Prostate gland (tissue), 2 donors: ENCODE results near the gene DOK3. TPM values are rescaled to one million over a fixed set of nuclear protein-coding genes. Genes with fewer than 3 reads are reported as not detected.
A peak's percentile ranks its signal among the peaks of the same experiment; 100 is the strongest.

Source experiments
- DNase-seq: peaks from one replicate; pipeline ENCODE4 v3.0.0-alpha.2; 2019; ENCODE audit warnings: low spot score
- H3K27ac ChIP-seq, 2 donors: fragments of 200-600 bp; sonication (generic); 2 replicates each; pipeline ENCODE4 v1.5.1; 2017 to 2019
- H3K27me3 ChIP-seq: fragments of 200-600 bp; sonication (generic); replicated peaks from 2 replicates; pipeline ENCODE4 v1.5.1; 2019; ENCODE audit not compliant: insufficient read depth
- H3K36me3 ChIP-seq, 2 donors: fragments of 200-600 bp; sonication (generic); 1 replicate in 1 of 2; 2 replicates in 1 of 2; pipeline versions ENCODE4 v1.5.1 to v1.8.1; 2017 to 2019
- H3K4me1 ChIP-seq: fragments of 200-600 bp; sonication (generic); replicated peaks from 2 replicates; pipeline ENCODE4 v1.5.1; 2019
- H3K4me3 ChIP-seq, 2 donors: fragments of 200-600 bp; sonication (generic); 2 replicates each; pipeline ENCODE4 v1.5.1; 2017 to 2019
- H3K9me3 ChIP-seq: fragments of 200-600 bp; sonication (generic); 2 replicates; pipeline ENCODE4 v1.5.1; 2017
- POLR2A ChIP-seq: fragments of 450-650 bp; IDR thresholded peaks from one replicate; pipeline ENCODE4 v1.6.1; 2016; ENCODE audit warnings: antibody characterized with exemption, mild to moderate bottlenecking
- POLR2AphosphoS5 ChIP-seq: sonication (generic); formaldehyde crosslinking; IDR thresholded peaks from one replicate; pipeline ENCODE4 v1.6.1; 2017; ENCODE audit warnings: antibody characterized with exemption
- WGBS: methylation state at CpG from one replicate; pipeline ENCODE4 v1.1.5; 2018; 5-methylcytosine and 5-hydroxymethylcytosine counted together
- intact Hi-C: fragments of 100-400 bp; cut with DNase I; formaldehyde crosslinking; loops from one replicate; pipeline ENCODE4 v1.14.2; 2022
- total RNA-seq, 2 donors: library from RNA; depleted of rRNA; stranded (reverse); fragments of >200 nt; gene quantifications; one replicate each; pipeline ENCODE4 v1.1.0, GENCODE V29; 2016
- TF ChIP-seq, protein P1 (sequence below), 4 experiments: fragments of 200-600 bp in 2 of 4; fragments of 450-650 bp in 2 of 4; sonication (generic) in 2 of 4; IDR thresholded peaks; 1 replicate in 3 of 4; 2 replicates in 1 of 4; pipeline ENCODE4 v1.5.1; 2016 to 2019; ENCODE audit warnings: antibody characterized with exemption in 4 of 4, mild to moderate bottlenecking in 2 of 4, moderate library complexity in 2 of 4

The DOK3 gene
- total RNA-seq, 2 donors from 2014 or later, result 5.0 to 10.4 TPM

DNA sequence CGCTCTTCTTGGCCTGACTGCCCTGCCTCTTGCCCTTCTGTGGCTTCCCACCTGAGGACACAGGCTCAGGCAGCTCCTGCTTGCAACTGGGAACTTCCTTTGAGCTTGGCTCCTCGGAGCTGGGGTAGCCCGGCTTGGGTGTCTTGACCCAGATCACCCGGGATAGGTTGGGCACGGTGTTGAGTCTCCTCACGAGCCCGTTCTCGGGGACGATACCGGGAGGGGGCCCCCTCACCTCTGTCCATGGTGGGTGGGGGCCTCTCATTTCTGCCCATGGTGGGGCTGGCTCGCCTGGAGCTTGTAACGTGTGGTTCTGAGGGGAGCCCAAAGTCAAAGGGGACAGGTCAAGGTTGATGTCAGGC is 14.9 kb upstream of the DOK3 start:
- no peak overlapping the region for H3K4me3 ChIP-seq
- H3K27me3 ChIP-seq, result no peaks in the 10 kb centered on the region
- H3K4me1 ChIP-seq, result no peaks in the 10 kb centered on the region
- peaks cover 8 to 37% of the 10 kb centered on the region in 2 donors for H3K36me3 ChIP-seq
- intact Hi-C loops, result no loop called here
- TF ChIP-seq POLR2A, result no peak
- TF ChIP-seq, protein P1, sequence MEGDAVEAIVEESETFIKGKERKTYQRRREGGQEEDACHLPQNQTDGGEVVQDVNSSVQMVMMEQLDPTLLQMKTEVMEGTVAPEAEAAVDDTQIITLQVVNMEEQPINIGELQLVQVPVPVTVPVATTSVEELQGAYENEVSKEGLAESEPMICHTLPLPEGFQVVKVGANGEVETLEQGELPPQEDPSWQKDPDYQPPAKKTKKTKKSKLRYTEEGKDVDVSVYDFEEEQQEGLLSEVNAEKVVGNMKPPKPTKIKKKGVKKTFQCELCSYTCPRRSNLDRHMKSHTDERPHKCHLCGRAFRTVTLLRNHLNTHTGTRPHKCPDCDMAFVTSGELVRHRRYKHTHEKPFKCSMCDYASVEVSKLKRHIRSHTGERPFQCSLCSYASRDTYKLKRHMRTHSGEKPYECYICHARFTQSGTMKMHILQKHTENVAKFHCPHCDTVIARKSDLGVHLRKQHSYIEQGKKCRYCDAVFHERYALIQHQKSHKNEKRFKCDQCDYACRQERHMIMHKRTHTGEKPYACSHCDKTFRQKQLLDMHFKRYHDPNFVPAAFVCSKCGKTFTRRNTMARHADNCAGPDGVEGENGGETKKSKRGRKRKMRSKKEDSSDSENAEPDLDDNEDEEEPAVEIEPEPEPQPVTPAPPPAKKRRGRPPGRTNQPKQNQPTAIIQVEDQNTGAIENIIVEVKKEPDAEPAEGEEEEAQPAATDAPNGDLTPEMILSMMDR (IDR thresholded peaks at IDR 0.05), result no peak
- no peak for TF ChIP-seq POLR2AphosphoS5
- H3K9me3 ChIP-seq, result no peaks in the 10 kb centered on the region
- WGBS, result 87% methylated on average over 12 of the region's 12 CpGs
- DNase-seq, result no peak
- H3K27ac ChIP-seq, result peak overlapping the region in 1 of 2 donors; percentile 17

DNA sequence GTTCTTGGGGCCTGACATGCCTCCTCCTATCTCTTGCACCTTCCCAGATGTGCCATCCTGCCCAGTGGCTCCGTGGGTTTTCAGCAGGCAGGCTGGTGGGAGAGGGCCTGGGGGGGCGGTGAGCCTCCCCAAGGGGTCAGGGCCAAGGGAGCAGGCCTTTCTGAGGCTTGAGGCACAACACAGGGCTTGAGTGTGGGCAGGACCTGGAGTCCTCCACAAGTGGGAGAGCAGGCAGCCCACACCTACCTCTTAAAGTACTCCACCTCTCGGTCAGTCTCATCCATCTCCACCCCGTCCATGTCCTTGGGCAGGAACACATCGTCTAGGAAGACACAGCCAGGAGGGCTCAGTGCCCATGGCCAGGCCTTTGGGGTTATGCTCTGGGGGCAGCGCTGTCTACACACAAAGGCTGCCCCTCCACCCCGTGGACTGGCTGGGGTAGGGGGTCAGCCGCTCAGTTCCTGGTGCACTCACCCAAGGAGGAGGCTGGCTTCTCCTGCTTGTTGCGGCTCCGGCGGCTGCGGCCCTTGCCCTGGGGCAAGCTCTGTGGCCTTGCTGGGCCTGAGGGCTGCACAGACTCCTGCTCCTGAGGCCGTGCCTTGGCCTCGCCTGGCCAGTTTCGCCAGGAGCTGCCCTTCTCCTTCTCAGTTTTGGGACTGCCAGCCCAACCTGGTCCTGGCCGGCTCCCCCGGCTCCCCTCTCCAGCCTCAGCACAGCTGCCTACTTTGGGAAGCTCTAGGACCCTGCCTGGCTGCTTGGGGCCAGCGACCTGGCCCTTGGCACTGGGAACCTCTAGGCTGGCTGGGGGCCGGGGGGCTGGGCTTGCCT is 14.3 kb upstream of the DOK3 start:
- intact Hi-C loops, result no loop called here
- Histone ChIP-seq H3K36me3 (peaks cover 8 to 31% of the 10 kb centered on the region in 2 donors), H3K27me3 (no peaks in the 10 kb centered on the region), H3K9me3 (no peaks in the 10 kb centered on the region), H3K4me3 (no peak overlapping the region), H3K27ac (peak overlapping the region in 1 of 2 donors; percentile 17), H3K4me1 (no peaks in the 10 kb centered on the region)
- 92% methylated on average over 18 of the region's 19 CpGs for WGBS
- no peak for DNase-seq
- no peak for TF ChIP-seq POLR2AphosphoS5

DNA sequence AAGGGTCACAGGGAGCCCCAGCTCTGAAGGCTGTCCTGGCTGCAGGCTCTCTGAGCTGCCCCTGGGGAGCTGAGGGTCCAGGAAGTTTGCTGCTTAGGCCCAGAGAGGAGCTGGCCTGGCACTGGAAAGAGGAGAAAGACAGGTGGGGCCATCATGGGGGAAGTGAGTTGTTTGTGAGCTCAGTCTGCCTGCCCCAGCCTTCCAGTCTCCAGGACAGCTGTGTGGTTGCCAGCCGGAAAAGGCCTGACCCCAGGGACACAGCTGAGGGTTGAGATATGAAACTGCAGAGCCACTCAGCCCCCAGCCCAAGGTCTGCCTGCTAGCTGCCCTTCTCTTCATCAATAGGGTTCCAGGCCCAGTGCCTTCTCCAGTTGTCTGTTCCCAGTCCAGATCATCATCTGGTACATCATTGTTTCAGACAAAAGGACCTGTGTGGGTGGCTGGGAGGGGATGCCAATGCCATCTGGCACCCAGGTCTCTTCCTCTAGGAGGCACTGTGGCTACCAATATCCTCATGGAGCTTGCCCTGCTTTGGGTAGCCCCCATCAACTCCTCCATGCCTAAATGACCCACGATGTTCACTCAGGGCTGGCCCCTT is 11.4 kb upstream of the DOK3 start:
- WGBS, result 77% methylated on average over 2 of the region's 2 CpGs
- no peak for TF ChIP-seq POLR2AphosphoS5
- TF ChIP-seq, protein P1 (IDR thresholded peaks at IDR 0.05), result no peak
- TF ChIP-seq POLR2A, result no peak
- no peak for DNase-seq
- H3K27me3 ChIP-seq, result no peaks in the 10 kb centered on the region
- intact Hi-C loops, result no loop called here
- no peaks in the 10 kb centered on the region for H3K9me3 ChIP-seq
- H3K36me3 ChIP-seq, result peaks cover 6 to 8% of the 10 kb centered on the region in 2 donors
- peaks cover 2% of the 10 kb centered on the region for H3K4me1 ChIP-seq
- H3K4me3 ChIP-seq, result no peak overlapping the region
- H3K27ac ChIP-seq, result no peak overlapping the region

- H3K36me3 ChIP-seq, result peaks cover 6% of the 10 kb centered on the region in 2 donors
- no peak for DNase-seq
- peaks cover 5% of the 10 kb centered on the region for H3K4me1 ChIP-seq
- 91% methylated on average over 3 of the region's 3 CpGs for WGBS
- no peak overlapping the region for H3K4me3 ChIP-seq
- no peaks in the 10 kb centered on the region for H3K9me3 ChIP-seq
- TF ChIP-seq, protein P1 (IDR thresholded peaks at IDR 0.05), result no peak
- TF ChIP-seq POLR2A, result no peak
- TF ChIP-seq POLR2AphosphoS5, result no peak
- H3K27me3 ChIP-seq, result no peaks in the 10 kb centered on the region
- intact Hi-C loops, result no loop called here
- H3K27ac ChIP-seq, result no peak overlapping the region
These were observed 10.6 kb upstream of the DOK3 start for GRCh38 chr5:177520271-177520670.

DNA sequence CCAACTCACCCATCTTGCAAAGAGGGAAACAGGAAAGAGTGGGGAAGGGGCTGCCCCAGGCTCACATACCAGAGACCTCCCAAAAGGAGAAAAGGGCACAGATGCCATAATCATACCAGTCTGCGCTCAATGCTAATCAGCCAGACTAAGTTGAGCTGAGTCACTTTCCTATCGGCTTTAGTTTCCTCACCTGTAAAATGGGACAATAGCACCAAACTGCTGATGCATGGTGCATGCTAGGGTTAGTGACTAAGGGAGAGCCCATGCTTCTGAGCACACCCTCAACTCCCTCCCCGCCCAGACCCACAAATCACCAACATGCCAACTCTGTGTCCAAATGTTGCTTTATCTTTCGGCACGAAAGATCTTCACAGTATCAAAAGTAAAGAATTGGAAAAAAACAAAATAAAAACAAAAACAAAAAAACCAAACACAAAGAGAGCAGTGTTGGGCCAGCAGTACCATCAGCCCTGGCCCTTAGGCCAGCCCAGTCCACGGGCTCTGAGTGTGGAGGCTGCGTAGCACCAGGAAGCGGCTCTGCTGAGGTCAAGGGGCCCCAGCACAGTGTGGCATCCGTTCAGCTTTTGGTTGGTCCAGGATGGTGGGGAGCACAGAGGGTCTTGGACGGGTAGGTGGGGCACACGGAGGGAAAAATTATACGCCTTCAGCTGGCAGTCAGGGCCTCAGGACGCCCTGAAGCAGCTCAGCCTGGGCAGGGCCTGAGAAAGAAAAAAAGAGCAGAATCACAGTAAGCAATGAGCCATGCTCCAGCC is 10.0 kb upstream of the DOK3 start:
- H3K27ac ChIP-seq, result no peak overlapping the region
- H3K9me3 ChIP-seq, result no peaks in the 10 kb centered on the region
- H3K4me3 ChIP-seq, result no peak overlapping the region
- H3K4me1 ChIP-seq, result peaks cover 5% of the 10 kb centered on the region
- DNase-seq, result no peak
- H3K36me3 ChIP-seq, result peaks cover 6 to 10% of the 10 kb centered on the region in 2 donors
- 83% methylated on average over 13 of the region's 13 CpGs for WGBS
- TF ChIP-seq POLR2AphosphoS5 (no peak), POLR2A (no peak)
- TF ChIP-seq, protein P1 (IDR thresholded peaks at IDR 0.05), result no peak
- intact Hi-C loops, result no loop called here
- no peaks in the 10 kb centered on the region for H3K27me3 ChIP-seq
